HG03103 (cell line): Measurements from ENCODE around the gene GRIK3.
"Not testable (repeated sequence)": the region's sequence is repeated elsewhere in the genome, so short reads cannot be mapped to it uniquely, and the experiment has no call there.

Source experiments
- ATAC-seq: cut with Tn5 transposase; IDR thresholded peaks from one replicate; pipeline ENCODE4 v1.9.1; 2021; ENCODE audit warnings: low read depth; ENCODE audit not compliant: unreplicated experiment

Gene GRIK3

DNA sequence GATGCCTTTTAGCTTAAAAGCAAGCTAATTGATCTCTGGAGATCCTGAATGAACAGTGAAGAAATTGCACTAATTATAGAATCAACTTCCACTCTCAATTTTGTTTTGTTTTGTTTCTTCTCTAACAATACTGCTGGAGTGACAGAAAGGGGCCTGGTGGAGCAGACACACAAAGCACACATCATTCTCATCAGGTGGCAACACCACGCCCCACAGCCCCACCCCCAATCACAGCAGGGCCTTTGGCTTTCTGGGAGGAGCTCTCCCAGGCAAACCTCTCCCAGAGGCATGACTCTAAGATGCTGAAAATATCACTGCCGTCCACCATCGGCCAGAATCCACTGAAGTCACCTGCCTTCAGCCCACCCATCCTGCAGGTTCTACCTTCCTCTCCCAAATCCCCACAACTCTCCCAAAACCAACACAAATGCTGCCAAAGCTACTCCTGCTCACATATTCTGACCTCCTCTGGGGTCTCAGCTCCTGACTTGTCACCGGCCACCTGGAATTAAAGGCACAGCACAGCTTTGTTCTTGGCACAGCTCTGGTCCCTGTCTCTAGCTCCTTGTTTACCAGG, 120.7 kb downstream of the GRIK3 start:
- no peak for ATAC-seq

DNA sequence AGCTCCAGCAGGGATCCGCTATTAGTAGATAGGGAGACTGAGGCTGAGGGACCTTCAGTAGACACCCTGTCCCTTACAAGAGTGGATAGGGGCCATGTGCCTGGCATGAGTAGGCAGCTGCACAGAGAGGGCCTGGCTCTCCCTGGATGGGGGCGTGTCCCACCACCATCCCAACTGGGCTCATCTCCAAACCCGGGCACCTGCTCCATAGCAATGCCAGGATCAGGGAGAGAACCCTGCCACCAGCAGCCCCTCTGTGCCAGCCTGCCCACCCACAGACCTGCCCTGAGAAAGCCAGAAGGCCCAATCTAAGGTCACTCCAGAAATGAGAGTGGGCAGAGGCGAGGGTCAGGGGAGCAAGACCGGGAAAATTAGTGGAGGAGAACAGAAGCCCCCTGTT, 121.3 kb downstream of the GRIK3 start:
- ATAC-seq = no peak

DNA sequence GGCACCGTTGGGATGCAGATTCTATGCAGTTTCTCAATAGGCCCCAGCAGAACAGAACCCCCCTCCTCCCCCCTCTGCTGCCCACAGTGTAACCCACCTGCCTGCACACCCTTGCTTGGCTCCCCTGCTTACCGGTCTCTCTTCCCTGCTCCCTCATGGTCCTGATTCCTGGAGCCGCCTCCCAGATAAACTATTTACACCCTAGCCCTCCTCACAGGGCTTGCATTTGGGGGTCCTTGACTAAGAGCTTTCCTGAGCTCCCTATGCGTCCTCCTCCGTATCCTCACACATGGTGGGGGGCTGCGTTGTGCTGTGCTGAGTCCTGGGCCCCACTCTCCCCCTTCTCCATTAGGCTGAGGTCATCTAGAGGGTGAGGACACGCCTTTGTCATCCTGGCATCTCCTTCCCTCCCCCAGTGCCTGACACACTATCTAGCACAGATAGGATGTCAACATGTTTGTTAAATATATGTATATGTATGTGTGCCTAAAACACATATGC, 121.9 kb downstream of the GRIK3 start:
- no peak for ATAC-seq

DNA sequence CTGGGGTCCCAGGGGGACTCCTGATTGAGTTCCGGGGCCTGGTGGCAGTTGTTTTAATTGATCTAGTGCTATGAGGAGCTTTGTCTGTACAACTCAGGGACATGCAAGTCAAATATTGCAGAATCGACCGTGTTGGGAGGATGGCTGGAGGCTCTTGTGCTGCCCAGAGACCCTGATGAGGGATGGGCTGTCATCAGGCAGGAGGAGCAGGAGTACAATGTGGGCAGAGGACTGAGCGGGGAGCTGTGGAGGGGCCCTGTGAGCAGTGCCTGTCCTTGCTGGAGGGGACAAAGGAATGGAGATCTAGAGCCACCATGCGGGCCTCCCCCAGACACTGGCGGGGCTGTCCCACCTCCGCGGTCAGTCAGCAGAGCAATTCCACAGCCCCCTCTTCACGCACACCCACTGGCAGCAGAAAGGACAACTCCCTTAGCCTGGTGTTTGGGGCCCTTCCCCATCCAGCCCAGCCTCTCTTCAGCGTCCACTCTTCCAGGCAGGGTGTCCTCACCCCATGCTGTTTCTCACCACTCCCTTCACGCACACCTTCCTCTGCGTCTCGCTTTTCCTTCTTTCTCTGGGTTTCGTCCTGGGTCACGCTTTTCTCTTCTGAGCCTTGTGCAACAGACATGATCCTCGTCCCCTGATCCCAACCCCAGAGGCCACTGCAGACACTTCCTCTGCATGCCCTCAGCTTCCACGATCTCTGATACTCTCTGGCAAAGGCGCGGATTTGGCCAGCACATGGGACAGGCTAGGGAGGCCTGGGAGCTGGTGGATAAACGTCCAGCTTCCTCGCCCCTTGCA, 122.6 kb downstream of the GRIK3 start:
- no peak for ATAC-seq

DNA sequence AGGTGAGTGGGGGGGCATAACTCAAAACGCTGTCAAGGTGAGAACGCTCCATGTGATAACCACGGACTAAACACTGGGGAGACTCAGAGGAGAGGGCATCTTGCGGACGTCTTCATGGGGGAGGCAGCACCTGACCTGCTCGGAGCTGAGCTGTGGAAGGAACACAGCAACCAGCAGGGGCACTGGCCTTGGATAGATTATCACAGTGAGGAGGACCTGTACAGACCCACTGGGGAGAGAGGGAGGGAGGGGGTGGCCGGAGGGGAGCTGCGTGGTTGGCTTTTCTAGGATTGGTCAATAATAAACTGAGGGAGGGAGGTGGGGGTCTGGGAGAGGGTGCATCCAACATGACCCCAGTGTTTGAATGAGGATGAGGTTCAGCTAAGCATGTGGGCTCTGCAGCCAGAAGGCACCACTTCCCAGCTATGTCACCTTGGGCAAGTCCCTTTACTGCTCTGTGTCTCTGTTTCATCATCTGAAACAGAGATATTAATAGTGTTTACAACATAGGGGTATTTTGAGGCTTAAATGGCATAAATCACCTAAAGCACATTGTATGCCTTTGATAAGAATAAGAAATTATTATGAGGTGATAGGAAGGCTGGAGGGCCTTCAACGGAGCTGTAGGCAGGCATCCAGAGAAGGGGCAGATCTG, 123.3 kb downstream of the GRIK3 start:
- ATAC-seq = no peak

DNA sequence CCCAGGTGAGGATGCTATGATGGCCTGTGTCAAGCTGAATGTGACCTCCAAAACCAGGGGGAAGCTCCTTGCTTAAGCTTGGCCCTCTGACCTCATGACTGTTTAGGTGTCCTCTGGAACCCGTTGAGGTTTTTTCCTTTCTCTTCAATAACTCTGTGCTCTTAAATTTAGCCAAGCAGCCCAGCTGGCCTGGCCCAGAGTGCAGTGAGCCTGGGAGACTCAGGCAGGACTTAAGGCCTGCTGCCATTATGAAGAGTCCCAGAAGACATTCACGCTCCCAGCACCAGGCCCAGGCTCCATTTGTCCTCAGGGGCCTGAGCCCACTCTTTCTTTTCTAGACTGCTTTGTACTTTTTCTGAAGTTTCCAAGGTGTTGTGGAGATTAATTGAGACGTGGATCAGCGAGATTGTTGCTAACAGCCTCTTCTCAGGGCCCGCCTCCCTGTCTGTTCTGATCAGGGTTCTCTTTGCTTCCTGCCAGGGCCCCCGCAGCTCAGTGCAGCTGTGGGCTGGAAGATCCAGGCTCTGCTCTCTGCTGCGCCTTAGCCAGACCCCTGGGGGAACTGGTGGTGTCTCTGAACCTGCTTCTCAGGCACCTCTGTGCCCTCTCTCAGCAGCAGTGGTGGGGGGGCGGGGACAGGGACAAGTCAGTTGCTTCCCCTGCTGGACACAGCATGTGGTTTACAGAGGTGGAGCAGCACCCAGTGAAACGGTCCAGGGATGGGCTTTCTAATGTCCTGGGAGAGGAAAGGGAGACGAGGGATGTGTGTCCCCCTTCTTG, 124.2 kb downstream of the GRIK3 start:
- no peak for ATAC-seq

DNA sequence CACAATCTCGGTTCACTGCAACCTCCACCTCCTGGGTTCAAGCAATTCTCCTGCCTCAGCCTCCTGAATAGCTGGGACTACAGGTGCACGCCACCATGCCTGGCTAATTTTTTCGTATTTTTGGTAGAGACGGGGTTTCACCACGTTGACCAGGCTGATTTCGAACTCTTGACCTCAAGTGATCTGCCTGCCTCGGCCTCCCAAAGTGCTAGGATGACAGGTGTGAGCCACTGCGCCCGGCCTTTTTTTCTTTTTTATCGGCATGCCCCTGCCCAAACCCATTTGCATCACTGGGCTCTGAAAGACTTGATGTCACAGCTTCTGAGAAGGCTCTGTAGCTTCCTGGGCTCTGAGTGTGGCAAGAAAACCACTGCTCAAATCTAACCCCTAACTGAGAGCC, 125.0 kb downstream of the GRIK3 start:
- not testable (repeated sequence) for ATAC-seq

DNA sequence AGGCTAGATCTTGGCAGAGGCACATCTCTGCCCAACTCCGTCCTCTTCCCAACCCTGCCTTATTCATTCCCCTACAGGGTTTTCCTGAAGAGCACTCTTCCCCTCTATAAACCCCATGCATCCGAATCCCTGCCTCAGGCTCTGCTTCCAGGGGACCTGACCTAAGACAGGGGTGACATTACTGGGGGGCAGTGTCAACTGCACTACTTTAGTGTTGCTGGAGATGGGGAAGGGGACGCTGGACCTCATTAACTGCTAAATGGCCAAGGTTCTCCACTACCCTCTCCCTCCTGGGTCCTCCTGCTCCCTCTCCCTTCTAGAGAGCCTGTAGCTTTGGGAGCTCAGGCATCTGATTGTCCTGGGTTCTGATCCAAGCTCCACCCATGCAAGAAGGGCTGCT, 126.2 kb downstream of the GRIK3 start:
- no peak for ATAC-seq

DNA sequence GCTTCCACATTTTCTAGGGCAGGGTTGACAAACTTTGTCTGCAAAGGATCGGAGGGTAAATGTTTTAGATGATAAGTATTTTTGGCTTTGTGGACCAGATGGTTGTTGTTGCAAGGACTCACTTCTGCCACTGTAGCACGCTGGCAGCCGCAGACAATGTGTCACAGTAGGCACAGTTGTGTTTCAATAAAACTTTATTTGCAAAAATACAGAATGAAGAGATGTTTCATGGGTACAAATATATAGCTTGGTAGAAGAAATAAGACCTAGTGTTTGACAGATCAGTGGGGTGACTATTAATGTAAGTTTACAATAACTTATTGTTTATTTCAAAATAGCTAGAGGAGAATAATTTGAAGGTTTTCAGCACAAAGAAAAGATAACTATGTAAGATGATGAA, 127.8 kb downstream of the GRIK3 start:
- no peak for ATAC-seq

DNA sequence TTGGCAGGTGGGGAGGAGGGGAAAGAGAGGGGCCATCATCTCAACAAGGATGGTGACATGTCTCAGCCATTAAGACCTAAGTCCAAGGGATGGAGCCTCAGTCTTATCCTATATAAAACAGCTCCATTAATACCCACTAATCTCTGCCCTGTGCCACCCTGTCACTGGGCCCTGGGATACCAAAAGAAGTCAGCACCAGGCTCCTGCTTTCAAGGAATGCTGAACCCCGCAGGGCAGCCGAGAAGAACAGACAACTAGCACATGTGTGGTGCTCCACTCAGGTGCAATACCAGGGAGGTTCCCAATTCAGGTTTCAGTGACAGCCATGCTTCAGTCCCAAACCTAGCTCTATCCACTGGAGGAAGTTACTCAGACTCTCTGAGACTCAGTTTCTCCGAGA, 128.4 kb downstream of the GRIK3 start:
- no peak for ATAC-seq

DNA sequence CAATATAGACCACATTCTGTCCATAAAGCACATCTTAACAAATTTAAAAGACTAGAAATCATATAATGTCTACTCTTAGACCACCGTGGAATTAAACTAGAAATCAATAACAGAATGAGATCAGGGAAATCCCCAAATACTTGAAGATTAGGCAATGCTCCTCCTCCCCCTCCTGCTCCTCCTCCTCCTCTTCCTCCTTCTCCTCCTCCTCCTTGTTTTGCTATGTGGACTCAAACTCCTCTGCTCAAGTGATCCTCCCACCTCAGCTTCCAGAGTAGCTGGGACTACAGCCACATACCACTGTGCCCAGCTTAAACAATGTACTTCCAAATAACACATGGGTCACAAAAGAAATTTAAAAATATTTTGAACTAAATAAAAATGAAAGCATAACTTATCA, 134.2 kb downstream of the GRIK3 start:
- ATAC-seq = no peak

DNA sequence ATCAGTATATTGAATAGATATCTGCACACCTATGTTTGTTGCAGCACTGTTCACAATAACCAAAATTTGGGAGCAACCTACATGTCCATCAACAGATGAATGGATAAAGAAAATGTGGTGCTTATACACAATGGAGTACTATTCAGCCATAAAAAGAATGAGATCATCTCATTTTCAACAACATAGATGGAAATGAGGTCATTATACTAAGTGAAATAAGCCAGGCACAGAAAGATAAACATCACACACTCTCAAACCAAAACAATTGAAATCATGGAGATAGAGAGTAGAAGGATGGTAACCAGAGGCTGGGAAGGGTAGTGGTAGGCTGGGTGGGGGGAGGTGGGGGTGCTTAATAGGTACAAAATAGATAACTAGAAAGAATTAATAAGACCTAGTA, 136.5 kb downstream of the GRIK3 start:
- not testable (repeated sequence) for ATAC-seq

DNA sequence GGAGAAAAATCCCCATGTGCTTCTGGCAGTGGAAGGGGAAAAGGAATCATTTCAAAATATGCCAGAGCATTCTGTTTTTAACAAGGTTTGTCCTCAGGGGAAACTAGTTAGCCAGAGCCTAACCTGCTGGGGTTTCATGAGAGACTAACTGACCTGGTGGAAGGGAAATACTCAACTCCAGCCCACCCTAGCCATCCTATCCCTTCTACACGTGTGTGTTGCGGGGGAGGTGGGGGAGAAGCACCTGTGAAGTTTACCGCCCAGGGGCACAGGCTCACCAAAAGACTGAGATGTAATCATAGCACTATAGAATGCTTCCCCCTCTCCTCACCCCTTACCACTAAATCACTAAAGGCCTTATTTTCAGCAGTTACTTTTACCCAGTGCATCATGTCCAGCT, 139.5 kb downstream of the GRIK3 start:
- ATAC-seq = no peak

DNA sequence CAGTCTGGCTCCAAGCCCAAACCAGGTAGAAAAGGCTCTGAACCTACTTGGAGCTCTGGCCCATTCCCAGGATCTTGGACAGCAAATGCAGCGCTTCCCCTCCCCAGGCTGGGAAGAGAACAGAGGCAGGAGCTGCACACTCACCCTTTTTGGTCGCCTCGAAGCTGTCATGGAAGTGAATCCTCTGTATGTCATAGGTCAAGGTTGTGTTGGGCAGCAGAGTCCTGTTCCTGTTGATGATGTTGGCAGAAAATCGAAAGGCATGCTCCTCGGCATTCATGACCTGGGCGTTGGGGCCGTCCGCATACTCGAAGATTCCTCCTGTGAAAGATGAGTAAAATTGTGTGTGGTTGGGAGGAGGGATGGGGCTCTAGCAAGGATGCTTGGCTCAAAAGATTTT, 143.5 kb downstream of the GRIK3 start:
- ATAC-seq = no peak

DNA sequence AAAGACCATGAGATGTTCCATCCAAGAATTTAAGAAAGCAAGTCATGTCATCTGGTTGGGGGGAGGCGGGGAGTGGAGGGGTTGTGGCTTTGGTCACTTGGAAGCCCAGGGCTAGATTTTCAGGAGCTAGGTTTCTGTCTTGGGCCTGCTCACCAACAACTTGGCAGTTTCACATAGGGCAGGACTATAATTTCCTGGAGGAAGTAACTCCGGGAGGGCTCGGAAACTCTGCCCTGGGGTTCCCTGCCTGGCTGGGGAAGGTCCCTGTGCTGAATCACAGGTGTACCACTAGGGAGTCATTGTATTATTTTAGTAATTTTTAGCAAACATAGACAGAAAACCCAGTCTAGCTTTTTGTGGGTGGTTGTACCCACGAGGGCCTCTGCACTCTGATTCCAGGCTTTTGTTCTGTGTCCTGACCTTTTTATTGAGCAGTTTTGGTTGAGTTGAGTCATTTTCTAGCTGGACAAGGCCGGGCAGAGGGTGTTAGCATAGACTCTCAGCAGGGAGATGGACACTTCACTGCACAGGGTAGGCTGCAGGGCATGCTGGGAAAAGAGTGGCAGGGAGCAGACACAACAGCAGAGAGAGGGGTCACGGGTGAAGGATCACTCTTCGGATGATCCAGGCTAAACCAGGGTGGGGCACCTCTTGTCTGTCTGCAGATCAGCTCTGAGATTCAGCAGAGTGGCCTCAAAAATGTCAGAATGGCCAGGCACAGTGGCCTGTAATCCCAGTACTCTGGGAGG, 144.7 kb downstream of the GRIK3 start:
- ATAC-seq = no peak

DNA sequence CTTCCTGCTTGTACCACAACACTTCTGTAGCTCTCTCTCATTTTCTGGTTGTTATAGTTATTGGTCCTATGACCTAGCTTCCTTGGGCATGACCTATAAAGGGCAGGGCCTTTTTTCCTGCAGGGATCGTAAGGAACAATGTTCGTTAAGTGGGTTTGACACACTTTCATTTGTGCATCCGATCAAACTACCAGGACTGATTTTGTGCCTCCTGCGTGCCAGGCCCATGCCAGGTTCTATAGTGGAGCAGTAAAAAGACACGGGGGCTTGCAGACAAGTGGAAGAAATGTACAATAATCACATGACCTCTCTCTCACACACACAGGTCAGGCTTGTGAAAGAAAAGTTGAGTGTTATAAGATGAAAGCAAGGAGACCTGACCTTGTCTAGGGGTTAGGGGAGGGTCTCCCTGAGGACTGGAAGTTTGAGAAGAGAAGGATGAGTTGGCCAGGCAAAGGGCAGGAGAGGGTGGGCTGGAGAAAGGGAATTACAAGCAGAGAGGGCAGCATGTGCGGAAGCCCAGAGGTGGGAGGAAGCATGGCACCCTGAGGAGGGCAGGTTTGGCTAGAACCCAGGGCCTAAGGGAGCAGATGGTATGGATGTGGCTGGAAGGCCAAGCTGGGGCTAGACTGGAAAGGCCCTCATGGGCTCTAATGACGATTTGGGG, 145.4 kb downstream of the GRIK3 start:
- no peak for ATAC-seq

DNA sequence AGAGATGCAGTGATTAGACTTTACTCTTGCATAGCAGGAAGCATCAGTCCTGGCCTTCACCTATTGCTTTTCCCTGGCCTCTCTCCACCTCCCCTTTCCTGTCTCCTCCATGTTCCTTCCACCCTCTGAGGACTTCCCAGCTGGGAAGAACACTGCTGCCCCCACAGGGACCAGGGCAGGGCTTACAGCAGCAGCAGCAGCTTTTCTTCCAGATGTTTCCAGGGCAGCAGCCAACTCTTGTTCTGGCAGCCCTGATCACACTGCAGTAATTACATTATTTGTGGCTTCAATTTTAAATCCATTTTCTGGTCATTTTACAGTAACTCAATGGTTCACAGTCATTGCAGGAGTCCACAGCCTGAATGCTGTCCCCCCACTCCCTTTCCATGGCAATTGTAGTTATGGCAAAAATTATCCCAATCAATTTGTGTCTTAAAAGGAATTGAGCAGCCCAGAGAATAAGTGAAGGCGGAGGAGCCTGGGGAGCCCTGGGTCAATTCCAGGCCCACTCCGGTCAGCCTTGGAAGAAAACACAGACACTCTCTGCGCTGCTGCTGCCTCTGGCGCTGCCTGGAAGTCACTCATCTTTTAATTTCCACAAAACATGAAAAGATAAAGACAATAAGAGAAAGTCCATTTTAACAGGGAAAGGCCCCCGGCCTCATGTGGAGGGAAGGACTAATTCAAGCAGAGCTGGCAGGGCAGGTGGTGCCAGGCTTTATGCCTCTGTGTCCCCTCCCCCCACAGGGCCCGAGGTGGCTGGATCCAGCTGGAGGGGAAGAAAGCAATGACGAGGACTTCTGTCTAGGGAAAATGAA, 148.6 kb downstream of the GRIK3 start:
- ATAC-seq = no peak

DNA sequence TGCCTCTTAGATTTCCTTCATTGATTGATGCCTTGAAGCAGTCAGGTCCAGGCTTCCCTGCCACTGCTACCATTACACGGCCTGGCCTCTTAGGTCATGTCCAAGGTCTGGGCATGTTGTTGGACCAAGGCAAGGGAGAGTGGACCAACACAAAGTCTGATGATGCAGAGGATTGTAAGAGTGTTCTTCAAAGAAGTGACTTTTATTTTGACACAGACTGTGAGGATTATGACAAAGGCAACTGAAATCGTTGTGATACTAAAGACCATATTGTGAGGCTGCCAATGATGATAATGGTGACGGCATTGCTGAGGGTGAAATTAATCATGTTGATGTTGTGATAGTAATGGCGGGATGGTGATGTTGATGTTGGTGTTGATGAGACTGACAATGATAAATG, 149.5 kb downstream of the GRIK3 start:
- ATAC-seq = no peak
